ENCODE data around the gene SH3GLB1. TPM values are rescaled to one million over a fixed set of nuclear protein-coding genes. Genes with fewer than 3 reads are reported as not detected.

Gene SH3GLB1
- total RNA-seq, 1 experiment from 2014 or later, result 44.0 TPM

Other genes starting within 250 kb of the SH3GLB1 start
- gene CLCA1, start 235.6 kb upstream of the SH3GLB1 start, total RNA-seq (2014; rRNA removed; shearing (Covaris generic)), result not detected in 2 replicates
- not detected in 2 replicates for gene CLCA4, start 157.5 kb upstream of the SH3GLB1 start, total RNA-seq (2014; rRNA removed; shearing (Covaris generic))
- gene SELENOF, start 209.6 kb downstream of the SH3GLB1 start, total RNA-seq (2014; rRNA removed; shearing (Covaris generic)), result 309 and 313 TPM in 2 replicates
- gene HS2ST1, start 210.1 kb downstream of the SH3GLB1 start, total RNA-seq (2014; rRNA removed; shearing (Covaris generic)), result 18.3 and 18.7 TPM in 2 replicates

Data from SJSA1 (cell line).